ENCODE data around the gene CBY1. TPM values are rescaled to one million over a fixed set of nuclear protein-coding genes. Genes with fewer than 3 reads are reported as not detected.
A peak's percentile ranks its signal among the peaks of the same experiment; 100 is the strongest.

CBY1 gene
- 11.1 and 13.2 TPM in 2 replicates for total RNA-seq (2014; rRNA removed; shearing (Covaris generic); ENCODE audit: low replicate concordance)

DNA sequence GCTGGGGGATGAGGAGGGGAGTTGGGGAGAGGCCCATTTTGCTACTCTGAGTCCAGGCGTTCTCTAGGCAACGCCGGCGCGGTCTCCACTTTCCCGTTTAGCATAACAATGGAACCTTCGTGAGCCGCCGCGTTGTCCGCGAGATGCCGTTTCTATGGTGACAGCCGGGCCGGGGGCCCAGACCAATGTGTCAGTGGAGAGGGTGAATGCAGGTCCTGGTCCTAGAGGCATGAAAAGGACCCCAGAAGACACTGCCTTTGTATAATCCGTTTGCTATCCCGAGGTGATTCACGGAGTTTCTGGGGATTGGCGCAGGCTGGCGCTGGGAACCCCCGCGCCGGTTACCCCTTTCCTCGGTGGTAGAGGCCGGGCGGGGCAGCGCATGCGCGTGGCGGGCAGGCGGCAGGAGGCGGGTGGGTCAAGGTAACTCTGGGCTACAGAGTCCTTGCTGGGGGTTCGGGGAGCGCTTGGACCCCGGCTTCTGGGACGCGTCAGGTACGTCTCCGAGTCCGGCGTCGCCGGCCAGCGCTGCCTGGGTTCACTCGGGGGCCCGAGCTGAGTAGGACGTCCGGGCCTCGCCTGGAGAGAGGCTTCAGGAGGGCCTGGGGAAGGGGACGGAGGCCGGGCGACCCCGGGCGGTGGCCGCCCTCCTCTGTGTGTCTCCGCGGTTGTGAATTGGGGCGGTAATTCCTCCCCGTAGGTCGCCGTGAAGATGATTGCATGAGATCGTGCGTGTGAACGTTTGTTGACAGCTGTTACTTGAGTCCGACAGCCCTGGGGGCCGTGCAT, at the start of gene CBY1, which contains the start of gene FAM227A:
CBY1 (plus strand) TSS at position 383 of the 789 bp plus-strand sequence. CDS start 11,417 bp downstream, outside the sequence.
FAM227A (minus strand) TSS at position 137 of the 789 bp plus-strand sequence. CDS start 6,224 bp downstream, outside the sequence.
- DNase-seq, result peak; percentile 96
- Histone ChIP-seq H3K36me3 (ENCODE audit: insufficient read depth, low read length) (no peaks in the 10 kb centered on the region), H3K79me2 (ENCODE audit: low read length) (peaks cover 31% of the 10 kb centered on the region), H3K9me2 (replicated peaks; ENCODE audit: insufficient read depth, low read length) (no peaks in the 10 kb centered on the region), H3K4me3 (ENCODE audit: low read length) (peak within 1 kb of the TSS; percentile 83), H3K4me2 (ENCODE audit: low read depth, low read length, poor library complexity, severe bottlenecking) (peak within 1 kb of the TSS; percentile 90), H3K27ac (ENCODE audit: low read length) (peak within 1 kb of the TSS; percentile 79), H3K27me3 (ENCODE audit: low read length) (no peaks in the 10 kb centered on the region), H3K4me1 (ENCODE audit: low read length) (peaks cover 13% of the 10 kb centered on the region), H3K9ac (ENCODE audit: low read length) (peak within 1 kb of the TSS; percentile 91), H3K9me3 (ENCODE audit: low read length) (no peaks in the 10 kb centered on the region), H4K20me1 (ENCODE audit: insufficient read depth, low read depth, low read length) (no peaks in the 10 kb centered on the region), H2AFZ (ENCODE audit: low read length) (peak within 1 kb of the TSS; percentile 94)

- H3K4me3 ChIP-seq (ENCODE audit: low read length), result no peak overlapping the region
- no peaks in the 10 kb centered on the region for H3K79me2 ChIP-seq (ENCODE audit: low read length)
- no peaks in the 10 kb centered on the region for H3K27me3 ChIP-seq (ENCODE audit: low read length)
- H3K9me3 ChIP-seq (ENCODE audit: low read length), result no peaks in the 10 kb centered on the region
- DNase-seq, result no peak
- H3K9me2 ChIP-seq (replicated peaks; ENCODE audit: insufficient read depth, low read length), result no peaks in the 10 kb centered on the region
- H3K4me1 ChIP-seq (ENCODE audit: low read length), result peaks cover 12% of the 10 kb centered on the region
- no peaks in the 10 kb centered on the region for H3K36me3 ChIP-seq (ENCODE audit: insufficient read depth, low read length)
- H4K20me1 ChIP-seq (ENCODE audit: insufficient read depth, low read depth, low read length), result no peaks in the 10 kb centered on the region
- H3K9ac ChIP-seq (ENCODE audit: low read length), result no peak overlapping the region
- no peak overlapping the region for H2AFZ ChIP-seq (ENCODE audit: low read length)
- H3K4me2 ChIP-seq (ENCODE audit: low read depth, low read length, poor library complexity, severe bottlenecking), result no peak overlapping the region
- no peak overlapping the region for H3K27ac ChIP-seq (ENCODE audit: low read length)
Observed at GRCh38 chr22:38607680-38608079, 48.8 kb upstream of the CBY1 start.

- no peaks in the 10 kb centered on the region for H3K79me2 ChIP-seq (ENCODE audit: low read length)
- H3K36me3 ChIP-seq (ENCODE audit: insufficient read depth, low read length), result no peaks in the 10 kb centered on the region
- no peak overlapping the region for H3K9ac ChIP-seq (ENCODE audit: low read length)
- H2AFZ ChIP-seq (ENCODE audit: low read length), result no peak overlapping the region
- no peaks in the 10 kb centered on the region for H4K20me1 ChIP-seq (ENCODE audit: insufficient read depth, low read depth, low read length)
- H3K4me2 ChIP-seq (ENCODE audit: low read depth, low read length, poor library complexity, severe bottlenecking), result no peak overlapping the region
- peaks cover 12% of the 10 kb centered on the region for H3K4me1 ChIP-seq (ENCODE audit: low read length)
- H3K4me3 ChIP-seq (ENCODE audit: low read length), result no peak overlapping the region
- H3K9me3 ChIP-seq (ENCODE audit: low read length), result no peaks in the 10 kb centered on the region
- H3K27ac ChIP-seq (ENCODE audit: low read length), result no peak overlapping the region
- no peak for DNase-seq
- no peaks in the 10 kb centered on the region for H3K27me3 ChIP-seq (ENCODE audit: low read length)
- H3K9me2 ChIP-seq (replicated peaks; ENCODE audit: insufficient read depth, low read length), result no peaks in the 10 kb centered on the region
Observed at GRCh38 chr22:38608992-38609750, 47.3 kb upstream of the CBY1 start.

- Histone ChIP-seq H4K20me1 (ENCODE audit: insufficient read depth, low read depth, low read length) (no peaks in the 10 kb centered on the region), H3K36me3 (ENCODE audit: insufficient read depth, low read length) (no peaks in the 10 kb centered on the region), H2AFZ (ENCODE audit: low read length) (no peak overlapping the region), H3K4me1 (ENCODE audit: low read length) (peaks cover 12% of the 10 kb centered on the region), H3K27me3 (ENCODE audit: low read length) (no peaks in the 10 kb centered on the region), H3K79me2 (ENCODE audit: low read length) (no peaks in the 10 kb centered on the region), H3K9me3 (ENCODE audit: low read length) (no peaks in the 10 kb centered on the region), H3K4me3 (ENCODE audit: low read length) (no peak overlapping the region), H3K4me2 (ENCODE audit: low read depth, low read length, poor library complexity, severe bottlenecking) (no peak overlapping the region), H3K27ac (ENCODE audit: low read length) (no peak overlapping the region), H3K9ac (ENCODE audit: low read length) (no peak overlapping the region), H3K9me2 (replicated peaks; ENCODE audit: insufficient read depth, low read length) (no peaks in the 10 kb centered on the region)
- DNase-seq, result no peak
Observed at GRCh38 chr22:38610234-38610633, 46.2 kb upstream of the CBY1 start.

DNA sequence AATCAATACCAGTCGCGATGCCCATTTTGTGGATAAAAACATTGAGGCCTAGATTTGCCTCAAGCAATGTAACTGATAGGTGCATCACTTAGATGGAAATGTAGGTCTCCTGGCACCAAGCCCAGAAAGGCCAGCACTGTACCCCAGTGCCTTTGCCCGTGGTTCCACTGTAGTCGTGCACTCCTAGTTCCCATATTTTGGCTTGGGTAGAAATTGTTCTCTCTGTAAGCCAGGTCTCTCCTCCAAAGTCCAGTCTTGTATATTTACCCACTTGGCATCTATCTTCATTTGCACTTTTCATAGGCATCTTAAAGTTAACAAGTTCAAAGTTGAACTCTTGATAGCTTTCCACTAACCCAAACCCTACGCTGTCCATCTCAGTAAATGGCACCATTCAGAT, 44.9 kb upstream of the CBY1 start:
- Histone ChIP-seq H4K20me1 (ENCODE audit: insufficient read depth, low read depth, low read length) (no peaks in the 10 kb centered on the region), H3K4me1 (ENCODE audit: low read length) (peaks cover 11% of the 10 kb centered on the region), H3K27me3 (ENCODE audit: low read length) (no peaks in the 10 kb centered on the region), H3K27ac (ENCODE audit: low read length) (no peak overlapping the region), H3K4me3 (ENCODE audit: low read length) (no peak overlapping the region), H3K4me2 (ENCODE audit: low read depth, low read length, poor library complexity, severe bottlenecking) (no peak overlapping the region), H2AFZ (ENCODE audit: low read length) (no peak overlapping the region), H3K9me3 (ENCODE audit: low read length) (no peaks in the 10 kb centered on the region), H3K9me2 (replicated peaks; ENCODE audit: insufficient read depth, low read length) (no peaks in the 10 kb centered on the region), H3K79me2 (ENCODE audit: low read length) (no peaks in the 10 kb centered on the region), H3K9ac (ENCODE audit: low read length) (no peak overlapping the region), H3K36me3 (ENCODE audit: insufficient read depth, low read length) (no peaks in the 10 kb centered on the region)
- DNase-seq, result no peak

DNA sequence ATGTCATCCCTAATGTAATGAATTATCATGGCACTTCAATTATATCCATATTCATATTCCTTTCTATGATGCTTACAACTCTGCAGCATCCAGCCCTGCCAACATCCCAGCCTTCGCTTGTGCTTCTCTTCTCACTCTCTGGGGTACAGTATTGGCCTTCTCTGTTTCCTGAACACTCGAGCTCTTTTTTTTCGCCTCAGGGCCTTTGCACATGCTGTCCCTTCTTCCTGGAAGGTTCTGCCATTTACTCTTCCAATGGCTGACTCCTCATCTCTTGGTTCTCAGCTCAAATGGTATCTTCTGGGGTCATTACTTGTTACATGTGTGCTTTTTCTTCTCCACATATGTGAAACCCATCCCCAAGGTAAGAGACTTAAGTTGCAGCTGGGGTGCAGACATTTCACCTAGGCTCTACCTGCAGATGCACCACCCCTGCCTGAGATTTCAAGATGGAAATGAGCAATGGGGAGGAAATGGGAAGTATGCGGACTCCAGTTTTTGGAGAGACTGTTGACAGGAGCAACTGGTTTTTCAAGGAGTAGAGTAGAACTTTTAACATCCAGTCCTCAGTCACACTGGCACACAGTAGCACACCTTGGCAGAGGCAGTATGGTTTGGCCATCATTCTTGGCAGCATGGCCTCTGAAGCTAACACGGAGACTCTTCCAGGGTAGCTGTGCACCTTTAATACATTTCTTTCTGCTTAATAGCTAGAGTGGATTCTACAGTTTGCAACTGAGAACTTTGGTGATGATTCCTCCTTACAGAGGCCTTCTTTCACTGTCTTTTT, 44.0 kb upstream of the CBY1 start:
- H2AFZ ChIP-seq (ENCODE audit: low read length), result no peak overlapping the region
- H3K27ac ChIP-seq (ENCODE audit: low read length), result no peak overlapping the region
- H3K9ac ChIP-seq (ENCODE audit: low read length), result no peak overlapping the region
- H3K4me3 ChIP-seq (ENCODE audit: low read length), result no peak overlapping the region
- no peaks in the 10 kb centered on the region for H3K27me3 ChIP-seq (ENCODE audit: low read length)
- 0 out of 2 replicates have a peak, but pooled peaks cover under 1% of the 10 kb centered on the region for H3K36me3 ChIP-seq (ENCODE audit: insufficient read depth, low read length)
- H3K9me3 ChIP-seq (ENCODE audit: low read length), result no peaks in the 10 kb centered on the region
- DNase-seq, result no peak
- no peak overlapping the region for H3K4me2 ChIP-seq (ENCODE audit: low read depth, low read length, poor library complexity, severe bottlenecking)
- H3K9me2 ChIP-seq (replicated peaks; ENCODE audit: insufficient read depth, low read length), result no peaks in the 10 kb centered on the region
- H3K4me1 ChIP-seq (ENCODE audit: low read length), result peaks cover 5% of the 10 kb centered on the region
- H3K79me2 ChIP-seq (ENCODE audit: low read length), result no peaks in the 10 kb centered on the region
- no peaks in the 10 kb centered on the region for H4K20me1 ChIP-seq (ENCODE audit: insufficient read depth, low read depth, low read length)

DNA sequence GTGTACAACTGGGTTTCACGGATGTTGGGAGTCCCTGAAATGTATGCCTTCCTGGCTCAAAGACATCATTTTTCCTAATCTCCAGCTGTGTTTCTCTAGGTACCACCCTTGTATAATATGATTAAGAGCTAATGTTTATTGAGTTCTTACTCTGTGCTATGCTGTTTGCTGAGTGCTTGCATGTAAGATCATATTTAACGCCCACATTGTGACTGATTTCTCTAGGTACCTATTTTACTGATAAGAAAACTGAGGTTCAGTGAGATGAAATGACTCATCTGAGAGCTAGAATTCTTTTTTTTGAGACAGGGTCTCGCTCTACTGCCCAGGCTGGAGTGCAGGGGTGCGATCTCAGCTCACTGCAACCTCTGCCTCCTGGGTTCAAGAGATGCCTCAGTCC, 42.9 kb upstream of the CBY1 start:
- Histone ChIP-seq H2AFZ (ENCODE audit: low read length) (no peak overlapping the region), H3K36me3 (ENCODE audit: insufficient read depth, low read length) (peaks cover 11% of the 10 kb centered on the region), H3K27ac (ENCODE audit: low read length) (no peak overlapping the region), H4K20me1 (ENCODE audit: insufficient read depth, low read depth, low read length) (no peaks in the 10 kb centered on the region), H3K4me2 (ENCODE audit: low read depth, low read length, poor library complexity, severe bottlenecking) (no peak overlapping the region), H3K4me1 (ENCODE audit: low read length) (peaks cover 5% of the 10 kb centered on the region), H3K79me2 (ENCODE audit: low read length) (no peaks in the 10 kb centered on the region), H3K9me2 (replicated peaks; ENCODE audit: insufficient read depth, low read length) (no peaks in the 10 kb centered on the region), H3K27me3 (ENCODE audit: low read length) (no peaks in the 10 kb centered on the region), H3K4me3 (ENCODE audit: low read length) (no peak overlapping the region), H3K9ac (ENCODE audit: low read length) (no peak overlapping the region), H3K9me3 (ENCODE audit: low read length) (peaks cover 5% of the 10 kb centered on the region; the same call in 1 of the 2 replicates)
- DNase-seq, result no peak

Measured in Karpas-422 (cell line).